ENCODE results near the gene PHF21B.

The PHF21B gene

GRCh38 chr22:44895296-44896055 lies 114.3 kb downstream of the PHF21B start:
- H2BK15ac ChIP-seq (replicated peaks; ENCODE audit: low read depth): no peak overlapping the region
- no peak overlapping the region for H2BK120ac ChIP-seq (ENCODE audit: low read depth, low read length)
- no peaks in the 10 kb centered on the region for H3K36me3 ChIP-seq (ENCODE audit: control insufficient read depth, insufficient read depth, low read length)
- H3K79me2 ChIP-seq (ENCODE audit: control insufficient read depth, insufficient read depth, low read length): no peaks in the 10 kb centered on the region
- H3K4me1 ChIP-seq (ENCODE audit: control insufficient read depth, low read depth, low read length): no peaks in the 10 kb centered on the region
- no peak overlapping the region for H3K4me2 ChIP-seq (ENCODE audit: low read length)
- DNase-seq: no peak
- no peak overlapping the region for H3K56ac ChIP-seq (ENCODE audit: low read length)
- no peak overlapping the region for H4K8ac ChIP-seq (ENCODE audit: low read depth, low read length)
- no CpG with 5 or more reads among the region's 23 CpGs for WGBS (ENCODE audit: extremely low coverage, insufficient coverage, low lambda C conversion rate)
- H3K23ac ChIP-seq (ENCODE audit: low read length): no peak overlapping the region
- H3K27me3 ChIP-seq (ENCODE audit: insufficient read depth, low read length, poor library complexity): no peaks in the 10 kb centered on the region
- H3K79me1 ChIP-seq (ENCODE audit: low read length): no peaks in the 10 kb centered on the region
- H3K4me3 ChIP-seq (ENCODE audit: low read length): no peak overlapping the region
- H4K5ac ChIP-seq (ENCODE audit: low read length): no peak overlapping the region
- no peak overlapping the region for H3K18ac ChIP-seq (ENCODE audit: low read length)
- no peak overlapping the region for H2BK5ac ChIP-seq (ENCODE audit: low read length)
- H2AK5ac ChIP-seq (ENCODE audit: low read length): no peak overlapping the region
- H3K27ac ChIP-seq (ENCODE audit: low read depth, low read length): no peak overlapping the region
- no peak overlapping the region for H3K9ac ChIP-seq (ENCODE audit: low read length)
- no peak overlapping the region for H3K4ac ChIP-seq (ENCODE audit: low read depth, low read length)

- Histone ChIP-seq H3K36me3 (ENCODE audit: control insufficient read depth, insufficient read depth, low read length) (no peaks in the 10 kb centered on the region), H3K56ac (ENCODE audit: low read length) (no peak overlapping the region)
Measured at GRCh38 chr22:44894782-44895181, 115.0 kb downstream of the PHF21B start.

GRCh38 chr22:44894321-44894720 lies 115.5 kb downstream of the PHF21B start:
- H3K4me3 ChIP-seq (ENCODE audit: low read length): no peak overlapping the region
- no peak overlapping the region for H4K5ac ChIP-seq (ENCODE audit: low read length)
- H3K9ac ChIP-seq (ENCODE audit: low read length): no peak overlapping the region
- no peak overlapping the region for H3K18ac ChIP-seq (ENCODE audit: low read length)
- no peaks in the 10 kb centered on the region for H3K4me1 ChIP-seq (ENCODE audit: control insufficient read depth, low read depth, low read length)
- H4K8ac ChIP-seq (ENCODE audit: low read depth, low read length): no peak overlapping the region
- no peak overlapping the region for H3K4ac ChIP-seq (ENCODE audit: low read depth, low read length)
- WGBS (ENCODE audit: extremely low coverage, insufficient coverage, low lambda C conversion rate): no CpG with 5 or more reads among the region's 12 CpGs
- H2BK5ac ChIP-seq (ENCODE audit: low read length): no peak overlapping the region
- H2BK120ac ChIP-seq (ENCODE audit: low read depth, low read length): no peak overlapping the region
- H3K4me2 ChIP-seq (ENCODE audit: low read length): no peak overlapping the region
- H3K79me2 ChIP-seq (ENCODE audit: control insufficient read depth, insufficient read depth, low read length): no peaks in the 10 kb centered on the region
- no peak overlapping the region for H3K23ac ChIP-seq (ENCODE audit: low read length)
- no peaks in the 10 kb centered on the region for H3K79me1 ChIP-seq (ENCODE audit: low read length)
- no peak overlapping the region for H3K27ac ChIP-seq (ENCODE audit: low read depth, low read length)
- no peaks in the 10 kb centered on the region for H3K36me3 ChIP-seq (ENCODE audit: control insufficient read depth, insufficient read depth, low read length)
- no peak overlapping the region for H3K56ac ChIP-seq (ENCODE audit: low read length)
- no peak overlapping the region for H2BK15ac ChIP-seq (replicated peaks; ENCODE audit: low read depth)
- H3K27me3 ChIP-seq (ENCODE audit: insufficient read depth, low read length, poor library complexity): no peaks in the 10 kb centered on the region
- DNase-seq: no peak
- no peak overlapping the region for H2AK5ac ChIP-seq (ENCODE audit: low read length)

More at GRCh38 chr22:44894782-44895181, 115.0 kb downstream of the PHF21B start:
- no peak overlapping the region for H3K9ac ChIP-seq (ENCODE audit: low read length)
- H2BK120ac ChIP-seq (ENCODE audit: low read depth, low read length): no peak overlapping the region
- no peak overlapping the region for H3K4ac ChIP-seq (ENCODE audit: low read depth, low read length)
- no peaks in the 10 kb centered on the region for H3K79me2 ChIP-seq (ENCODE audit: control insufficient read depth, insufficient read depth, low read length)
- no peaks in the 10 kb centered on the region for H3K4me1 ChIP-seq (ENCODE audit: control insufficient read depth, low read depth, low read length)
- no peak overlapping the region for H3K18ac ChIP-seq (ENCODE audit: low read length)
- DNase-seq: peak; percentile 9
- no peak overlapping the region for H2AK5ac ChIP-seq (ENCODE audit: low read length)
- no peak overlapping the region for H2BK5ac ChIP-seq (ENCODE audit: low read length)
- WGBS (ENCODE audit: extremely low coverage, insufficient coverage, low lambda C conversion rate): no CpG with 5 or more reads among the region's 14 CpGs
- no peaks in the 10 kb centered on the region for H3K27me3 ChIP-seq (ENCODE audit: insufficient read depth, low read length, poor library complexity)
- H3K27ac ChIP-seq (ENCODE audit: low read depth, low read length): no peak overlapping the region
- H3K4me2 ChIP-seq (ENCODE audit: low read length): no peak overlapping the region
- no peak overlapping the region for H3K4me3 ChIP-seq (ENCODE audit: low read length)
- H3K79me1 ChIP-seq (ENCODE audit: low read length): no peaks in the 10 kb centered on the region
- no peak overlapping the region for H4K8ac ChIP-seq (ENCODE audit: low read depth, low read length)
- H3K23ac ChIP-seq (ENCODE audit: low read length): no peak overlapping the region
- no peak overlapping the region for H4K5ac ChIP-seq (ENCODE audit: low read length)
- no peak overlapping the region for H2BK15ac ChIP-seq (replicated peaks; ENCODE audit: low read depth)

- H3K56ac ChIP-seq (ENCODE audit: low read length): no peak overlapping the region
- no peak overlapping the region for H2AK5ac ChIP-seq (ENCODE audit: low read length)
- no peak overlapping the region for H2BK15ac ChIP-seq (replicated peaks; ENCODE audit: low read depth)
- no peak overlapping the region for H3K4me3 ChIP-seq (ENCODE audit: low read length)
- H2BK120ac ChIP-seq (ENCODE audit: low read depth, low read length): no peak overlapping the region
- H3K23ac ChIP-seq (ENCODE audit: low read length): no peak overlapping the region
- no peak overlapping the region for H3K9ac ChIP-seq (ENCODE audit: low read length)
- no peak overlapping the region for H4K8ac ChIP-seq (ENCODE audit: low read depth, low read length)
- H3K4me2 ChIP-seq (ENCODE audit: low read length): no peak overlapping the region
- WGBS (ENCODE audit: extremely low coverage, insufficient coverage, low lambda C conversion rate): no CpG with 5 or more reads among the region's 7 CpGs
- H2BK5ac ChIP-seq (ENCODE audit: low read length): no peak overlapping the region
- H3K4me1 ChIP-seq (ENCODE audit: control insufficient read depth, low read depth, low read length): no peaks in the 10 kb centered on the region
- H3K79me2 ChIP-seq (ENCODE audit: control insufficient read depth, insufficient read depth, low read length): no peaks in the 10 kb centered on the region
- no peak overlapping the region for H3K27ac ChIP-seq (ENCODE audit: low read depth, low read length)
- DNase-seq: no peak
- no peaks in the 10 kb centered on the region for H3K36me3 ChIP-seq (ENCODE audit: control insufficient read depth, insufficient read depth, low read length)
- no peak overlapping the region for H4K5ac ChIP-seq (ENCODE audit: low read length)
- H3K79me1 ChIP-seq (ENCODE audit: low read length): no peaks in the 10 kb centered on the region
- H3K4ac ChIP-seq (ENCODE audit: low read depth, low read length): no peak overlapping the region
- H3K18ac ChIP-seq (ENCODE audit: low read length): no peak overlapping the region
- no peaks in the 10 kb centered on the region for H3K27me3 ChIP-seq (ENCODE audit: insufficient read depth, low read length, poor library complexity)
Measured at GRCh38 chr22:44893731-44894080, 116.1 kb downstream of the PHF21B start.

- H3K18ac ChIP-seq (ENCODE audit: low read length): no peak overlapping the region
- H2AK5ac ChIP-seq (ENCODE audit: low read length): no peak overlapping the region
- H2BK5ac ChIP-seq (ENCODE audit: low read length): no peak overlapping the region
- H3K36me3 ChIP-seq (ENCODE audit: control insufficient read depth, insufficient read depth, low read length): no peaks in the 10 kb centered on the region
- H3K9ac ChIP-seq (ENCODE audit: low read length): no peak overlapping the region
- no peak overlapping the region for H3K4ac ChIP-seq (ENCODE audit: low read depth, low read length)
- no peak overlapping the region for H4K5ac ChIP-seq (ENCODE audit: low read length)
- DNase-seq: no peak
- H3K23ac ChIP-seq (ENCODE audit: low read length): no peak overlapping the region
- H2BK15ac ChIP-seq (replicated peaks; ENCODE audit: low read depth): no peak overlapping the region
- H3K4me2 ChIP-seq (ENCODE audit: low read length): no peak overlapping the region
- no peak overlapping the region for H3K4me3 ChIP-seq (ENCODE audit: low read length)
- H2BK120ac ChIP-seq (ENCODE audit: low read depth, low read length): no peak overlapping the region
- H3K56ac ChIP-seq (ENCODE audit: low read length): no peak overlapping the region
- H3K27ac ChIP-seq (ENCODE audit: low read depth, low read length): no peak overlapping the region
- WGBS (ENCODE audit: extremely low coverage, insufficient coverage, low lambda C conversion rate): no CpG with 5 or more reads among the region's 20 CpGs
- H4K8ac ChIP-seq (ENCODE audit: low read depth, low read length): no peak overlapping the region
- no peaks in the 10 kb centered on the region for H3K79me1 ChIP-seq (ENCODE audit: low read length)
- H3K27me3 ChIP-seq (ENCODE audit: insufficient read depth, low read length, poor library complexity): no peaks in the 10 kb centered on the region
- H3K79me2 ChIP-seq (ENCODE audit: control insufficient read depth, insufficient read depth, low read length): no peaks in the 10 kb centered on the region
- no peaks in the 10 kb centered on the region for H3K4me1 ChIP-seq (ENCODE audit: control insufficient read depth, low read depth, low read length)
Measured at GRCh38 chr22:44892803-44893730, 116.7 kb downstream of the PHF21B start.
